Prostate gland (tissue), 2 donors: ENCODE results near the gene RNF181. TPM values are rescaled to one million over a fixed set of nuclear protein-coding genes. Genes with fewer than 3 reads are reported as not detected.

ENCODE experiments used
- DNase-seq: peaks from one replicate; pipeline ENCODE4 v3.0.0-alpha.2; 2019; ENCODE audit warnings: low spot score
- H3K27ac ChIP-seq, 2 donors: fragments of 200-600 bp; sonication (generic); 2 replicates each; pipeline ENCODE4 v1.5.1; 2017 to 2019
- H3K27me3 ChIP-seq: fragments of 200-600 bp; sonication (generic); replicated peaks from 2 replicates; pipeline ENCODE4 v1.5.1; 2019; ENCODE audit not compliant: insufficient read depth
- H3K36me3 ChIP-seq, 2 donors: fragments of 200-600 bp; sonication (generic); 1 replicate in 1 of 2; 2 replicates in 1 of 2; pipeline versions ENCODE4 v1.5.1 to v1.8.1; 2017 to 2019
- H3K4me1 ChIP-seq: fragments of 200-600 bp; sonication (generic); replicated peaks from 2 replicates; pipeline ENCODE4 v1.5.1; 2019
- H3K4me3 ChIP-seq, 2 donors: fragments of 200-600 bp; sonication (generic); 2 replicates each; pipeline ENCODE4 v1.5.1; 2017 to 2019
- H3K9me3 ChIP-seq: fragments of 200-600 bp; sonication (generic); 2 replicates; pipeline ENCODE4 v1.5.1; 2017
- CTCF ChIP-seq, 4 experiments: fragments of 200-600 bp in 2 of 4; fragments of 450-650 bp in 2 of 4; sonication (generic) in 2 of 4; IDR thresholded peaks; 1 replicate in 3 of 4; 2 replicates in 1 of 4; pipeline ENCODE4 v1.5.1; 2016 to 2019; ENCODE audit warnings: antibody characterized with exemption in 4 of 4, mild to moderate bottlenecking in 2 of 4, moderate library complexity in 2 of 4
- POLR2A ChIP-seq: fragments of 450-650 bp; IDR thresholded peaks from one replicate; pipeline ENCODE4 v1.6.1; 2016; ENCODE audit warnings: antibody characterized with exemption, mild to moderate bottlenecking
- POLR2AphosphoS5 ChIP-seq: sonication (generic); formaldehyde crosslinking; IDR thresholded peaks from one replicate; pipeline ENCODE4 v1.6.1; 2017; ENCODE audit warnings: antibody characterized with exemption
- WGBS: methylation state at CpG from one replicate; pipeline ENCODE4 v1.1.5; 2018; 5-methylcytosine and 5-hydroxymethylcytosine counted together
- intact Hi-C: fragments of 100-400 bp; cut with DNase I; formaldehyde crosslinking; loops from one replicate; pipeline ENCODE4 v1.14.2; 2022
- small RNA-seq, 2 donors: library from RNA; depleted of rRNA; stranded (forward); fragments of <200 nt; gene quantifications; one replicate each; pipeline ENCODE3, GENCODE V24; 2016
- total RNA-seq, 2 donors: library from RNA; depleted of rRNA; stranded (reverse); fragments of >200 nt; gene quantifications; one replicate each; pipeline ENCODE4 v1.1.0, GENCODE V29; 2016

The RNF181 gene
- total RNA-seq, 2 donors from 2014 or later = 161 to 201 TPM

GRCh38 chr2:85635011-85635410, 39.5 kb downstream of the RNF181 start:
- DNase-seq = no peak
- Histone ChIP-seq H3K27me3 (no peaks in the 10 kb centered on the region), H3K4me1 (no peaks in the 10 kb centered on the region), H3K9me3 (no peaks in the 10 kb centered on the region), H3K27ac (no peak overlapping the region), H3K36me3 (peaks cover 6 to 11% of the 10 kb centered on the region in 2 donors), H3K4me3 (no peak overlapping the region)
- WGBS = 91% methylated on average over 8 of the region's 8 CpGs
- intact Hi-C loops = no loop called here
- TF ChIP-seq POLR2A = no peak
- TF ChIP-seq POLR2AphosphoS5 = no peak
- no peak for TF ChIP-seq CTCF (IDR thresholded peaks at IDR 0.05)

DNA sequence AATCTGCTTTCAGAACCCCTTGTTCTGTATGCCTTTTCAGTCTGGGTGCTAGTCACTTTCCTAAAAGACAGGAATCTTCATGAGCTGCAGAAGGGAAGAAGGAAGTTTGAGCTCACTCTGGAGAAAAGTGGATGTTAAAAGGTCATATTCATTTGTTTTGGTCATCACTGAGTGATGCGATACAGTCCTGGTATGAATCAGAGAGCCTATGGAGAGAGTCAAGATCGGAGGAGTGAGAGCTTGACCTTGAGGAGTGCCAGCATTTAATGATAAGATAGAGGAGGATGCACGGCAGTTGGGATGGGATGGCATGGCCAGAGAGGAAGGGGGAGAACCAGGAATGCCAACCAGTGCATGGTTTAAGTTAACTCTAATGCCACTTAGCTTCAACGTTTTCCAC, 40.1 kb downstream of the RNF181 start:
- Histone ChIP-seq H3K27me3 (no peaks in the 10 kb centered on the region), H3K4me1 (no peaks in the 10 kb centered on the region), H3K36me3 (peaks cover 6 to 11% of the 10 kb centered on the region in 2 donors), H3K9me3 (no peaks in the 10 kb centered on the region), H3K4me3 (no peak overlapping the region), H3K27ac (no peak overlapping the region)
- 71% methylated on average over 4 of the region's 4 CpGs for WGBS
- intact Hi-C loops = no loop called here
- TF ChIP-seq POLR2A (no peak), CTCF (IDR thresholded peaks at IDR 0.05) (no peak), POLR2AphosphoS5 (no peak)
- no peak for DNase-seq

GRCh38 chr2:85642725-85643124, 47.2 kb downstream of the RNF181 start:
- DNase-seq = no peak
- TF ChIP-seq CTCF (IDR thresholded peaks at IDR 0.05) (no peak), POLR2AphosphoS5 (no peak), POLR2A (no peak)
- Histone ChIP-seq H3K4me3 (no peak overlapping the region), H3K27ac (no peak overlapping the region), H3K4me1 (no peaks in the 10 kb centered on the region), H3K27me3 (no peaks in the 10 kb centered on the region), H3K9me3 (no peaks in the 10 kb centered on the region), H3K36me3 (peaks cover 11 to 23% of the 10 kb centered on the region in 2 donors)
- intact Hi-C loops = no loop called here
- 94% methylated on average over 3 of the region's 3 CpGs for WGBS

- Histone ChIP-seq H3K27me3 (no peaks in the 10 kb centered on the region), H3K27ac (no peak overlapping the region), H3K36me3 (peaks cover 6 to 23% of the 10 kb centered on the region in 2 donors), H3K9me3 (no peaks in the 10 kb centered on the region), H3K4me3 (no peak overlapping the region), H3K4me1 (no peaks in the 10 kb centered on the region)
- intact Hi-C loops = no loop called here
- DNase-seq = no peak
- no peak for TF ChIP-seq POLR2AphosphoS5
- TF ChIP-seq CTCF (IDR thresholded peaks at IDR 0.05) = no peak
- TF ChIP-seq POLR2A = no peak
- WGBS = 95% methylated on average over 8 of the region's 8 CpGs
Observed at GRCh38 chr2:85644909-85645308, 49.4 kb downstream of the RNF181 start.

DNA sequence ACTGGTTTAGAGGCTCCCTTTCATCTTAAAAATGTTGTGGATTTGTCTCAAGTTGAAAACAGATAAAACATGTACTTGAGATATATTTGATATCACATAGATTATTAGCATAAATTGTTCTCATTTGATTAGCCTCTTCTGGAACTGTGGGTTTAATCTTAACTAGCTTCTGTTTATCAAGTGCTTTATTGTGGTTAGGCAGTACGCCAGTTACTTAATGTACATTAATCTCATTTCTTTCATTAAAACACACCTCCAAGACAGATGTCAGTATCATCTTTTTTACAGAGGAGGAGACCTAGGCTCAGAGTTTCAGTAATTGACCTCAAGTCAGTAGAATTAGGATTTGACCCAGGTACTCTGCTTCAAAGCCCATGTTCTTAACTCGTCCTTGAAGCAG, 50.6 kb downstream of the RNF181 start:
- 84% methylated on average over 2 of the region's 2 CpGs for WGBS
- DNase-seq = no peak

More for the DNA sequence above, 50.6 kb downstream of the RNF181 start:
- H3K27me3 ChIP-seq = no peaks in the 10 kb centered on the region
- no peak overlapping the region for H3K27ac ChIP-seq
- no peaks in the 10 kb centered on the region for H3K4me1 ChIP-seq
- H3K9me3 ChIP-seq = no peaks in the 10 kb centered on the region
- intact Hi-C loops = no loop called here
- TF ChIP-seq POLR2A = no peak
- TF ChIP-seq CTCF (IDR thresholded peaks at IDR 0.05) = no peak
- no peak for TF ChIP-seq POLR2AphosphoS5
- H3K36me3 ChIP-seq = peaks cover 5 to 18% of the 10 kb centered on the region in 2 donors
- H3K4me3 ChIP-seq = no peak overlapping the region

Small RNAs within 50 kb of the gene (small RNA-seq; reads per million reads assigned to genes)
- gene RN7SL126P = 0 reads per million in 2 donors

Other genes starting within 250 kb of the RNF181 start
- gene RETSAT, start 241.2 kb upstream of the RNF181 start, total RNA-seq = 10 to 100 TPM; 51.1 to 72.6 TPM
- 10 to 100 TPM; 31.6 to 32.1 TPM for gene ELMOD3, start 241.0 kb upstream of the RNF181 start, total RNA-seq
- gene CAPG, start 185.4 kb upstream of the RNF181 start, total RNA-seq = 10 to 100 TPM; 80.7 to 96.1 TPM
- gene SH2D6, start 177.0 kb upstream of the RNF181 start, total RNA-seq = 1 to 10 TPM in 1 of 2 donors, under 1 TPM in 1; 0.23 to 1.8 TPM
- gene MAT2A, start 56.6 kb upstream of the RNF181 start, total RNA-seq = 100 to 1,000 TPM; 103 to 134 TPM
- 10 to 100 TPM; 17.8 to 52.7 TPM for gene GGCX, start 34.3 kb upstream of the RNF181 start, total RNA-seq
- 100 to 1,000 TPM in 1 of 2 donors, 10 to 100 TPM in 1; 44.4 to 108 TPM for gene VAMP8, start 18.2 kb upstream of the RNF181 start, total RNA-seq
- 10 to 100 TPM in 1 of 2 donors, 1 to 10 TPM in 1; 8.4 to 27.0 TPM for gene VAMP5, start 11.3 kb upstream of the RNF181 start, total RNA-seq
- gene TMEM150A, start 7.0 kb downstream of the RNF181 start, total RNA-seq = 10 to 100 TPM; 17.4 to 32.3 TPM
- 10 to 100 TPM; 16.1 to 26.1 TPM for gene C2orf68, start 16.3 kb downstream of the RNF181 start, total RNA-seq
- gene USP39, start 20.4 kb downstream of the RNF181 start, total RNA-seq = 10 to 100 TPM; 60.8 to 99.1 TPM
- under 1 TPM in 1 of 2 donors, not detected in 1; 0.59 TPM for gene SFTPB, start 72.5 kb downstream of the RNF181 start, total RNA-seq
- gene GNLY, start 98.6 kb downstream of the RNF181 start, total RNA-seq = under 1 TPM; 0.36 to 0.68 TPM
- 10 to 100 TPM; 40.1 to 49.8 TPM for gene ATOH8, start 158.2 kb downstream of the RNF181 start, total RNA-seq